K562 (cell line): ENCODE measurements around the gene REXO2. TPM values are rescaled to one million over a fixed set of nuclear protein-coding genes. Genes with fewer than 3 reads are reported as not detected.
A peak's percentile ranks its signal among the peaks of the same experiment; 100 is the strongest.

ENCODE experiments used
- ATAC-seq: fragments of 200-7000 bp; cut with Tn5 transposase; 3 replicates; pipeline ENCODE4 v1.9.1; 2020; ENCODE audit warnings: moderate library complexity
- BruUV-seq: library from RNA; stranded (reverse); fragments of 400-500 nt; replicated peaks from 2 replicates; lab custom pipeline; 2021; lab: Mats Ljungman, UMichigan
- CTCF ChIA-PET: fragments of 300-600 bp; formaldehyde crosslinking; extraction: SDS; loops from one replicate; lab custom pipeline; 2021; ENCODE audit warnings: low intra/inter-chr PET ratio; lab: Yijun Ruan, JAX
- POLR2A ChIA-PET: fragments of 300-600, 350-650 bp; sonication (Branson Sonifier 250); formaldehyde crosslinking; extraction: SDS; loops from one replicate; lab custom pipeline; 2021; ENCODE audit warnings: antibody characterized with exemption, inconsistent platforms; lab: Yijun Ruan, JAX
- DNase-seq, 4 experiments: peaks; one replicate each; pipeline versions ENCODE4 v3.0.0 to v3.0.0-alpha.2; 2011 to 2018; ENCODE audit warnings: low spot score in 3 of 4, mixed read lengths in 3 of 4; ENCODE audit errors: extremely low read depth in 1 of 4
- FAIRE-seq: peaks from 2 replicates; lab custom pipeline; 2011; peaks lifted over from hg19 to GRCh38; lab: Jason Lieb, UNC
- H2AFZ ChIP-seq: 2 replicates; pipeline ENCODE4 v1.6.0; 2011; ENCODE audit warnings: low read depth, low read length, control low read depth, inconsistent platforms
- H3K27ac ChIP-seq: fragments of 200-600 bp; 3 replicates; pipeline ENCODE4 v1.8.0; 2011; ENCODE audit warnings: low read depth, mild to moderate bottlenecking, control low read depth, inconsistent platforms, low read length, moderate library complexity, mixed read lengths; ENCODE audit errors: extremely low read depth
- H3K27me3 ChIP-seq, 2 experiments: fragments of 300-600 bp in 1 of 2; 2 replicates in 1 of 2; 3 replicates in 1 of 2; pipeline versions ENCODE4 v1.6.0 to v1.8.0; 2011; ENCODE audit warnings: inconsistent platforms in 2 of 2, low read length in 2 of 2, mild to moderate bottlenecking in 1 of 2, mixed read lengths in 1 of 2, moderate library complexity in 1 of 2; ENCODE audit not compliant: control insufficient read depth in 2 of 2, insufficient read depth in 2 of 2
- H3K36me3 ChIP-seq: fragments of 300-600 bp; 3 replicates; pipeline ENCODE4 v1.8.0; 2011; ENCODE audit warnings: mild to moderate bottlenecking, low read length, inconsistent platforms; ENCODE audit not compliant: control insufficient read depth, insufficient read depth
- H3K4me1 ChIP-seq, 2 experiments: fragments of 200-600 bp in 1 of 2; replicated peaks in 1 of 2; 2 replicates in 1 of 2; 3 replicates in 1 of 2; pipeline versions ENCODE4 v1.5.1 to v1.8.0; 2011; ENCODE audit warnings: inconsistent platforms in 2 of 2, low read length in 2 of 2, mild to moderate bottlenecking in 1 of 2, mixed read lengths in 1 of 2, moderate library complexity in 1 of 2; ENCODE audit not compliant: control insufficient read depth in 2 of 2, insufficient read depth in 2 of 2
- H3K4me2 ChIP-seq: 2 replicates; pipeline ENCODE4 v1.6.1; 2011; ENCODE audit warnings: low read length, control low read depth, inconsistent platforms, mixed read lengths; ENCODE audit not compliant: insufficient read depth
- H3K4me3 ChIP-seq: fragments of 200-600 bp; sonication (generic), shearing (Covaris generic); 2 replicates; pipeline ENCODE4 v1.5.1; 2016; ENCODE audit warnings: control low read depth, inconsistent platforms
- H3K79me2 ChIP-seq: fragments of 200-600 bp; 3 replicates; pipeline ENCODE4 v1.8.0; 2011; ENCODE audit warnings: low read length, inconsistent platforms; ENCODE audit not compliant: control insufficient read depth, insufficient read depth
- H3K9ac ChIP-seq, 2 experiments: 2 replicates each; pipeline versions ENCODE4 v1.6.0 to v1.6.1; 2011; ENCODE audit warnings: low read depth in 2 of 2, low read length in 2 of 2, control low read depth in 1 of 2, inconsistent platforms in 1 of 2, mild to moderate bottlenecking in 1 of 2, mixed read lengths in 1 of 2; ENCODE audit not compliant: insufficient read depth in 1 of 2
- H3K9me1 ChIP-seq: one replicate; pipeline ENCODE4 v1.6.0; 2011; ENCODE audit warnings: inconsistent platforms, mild to moderate bottlenecking, low read length, moderate library complexity; ENCODE audit not compliant: control insufficient read depth, insufficient read depth
- H3K9me3 ChIP-seq: replicated peaks from 2 replicates; pipeline ENCODE4 v1.5.1; 2011; ENCODE audit warnings: low read depth, low read length, inconsistent platforms; ENCODE audit not compliant: control insufficient read depth, insufficient read depth
- H4K20me1 ChIP-seq: replicated peaks from 2 replicates; pipeline ENCODE4 v1.6.1; 2011; ENCODE audit warnings: low read length, inconsistent platforms, mixed read lengths; ENCODE audit not compliant: control insufficient read depth, insufficient read depth
- ARHGAP35 ChIP-seq: fragments of 450-650 bp; IDR thresholded peaks from 2 replicates; pipeline ENCODE4 v1.6.1; 2018; ENCODE audit not compliant: partially characterized antibody
- DEAF1 ChIP-seq: fragments of 450-650 bp; formaldehyde crosslinking; IDR thresholded peaks from 2 replicates; pipeline ENCODE4 v1.4.0; 2020; ENCODE audit warnings: mild to moderate bottlenecking, moderate library complexity
- MYNN ChIP-seq, 2 experiments: sonication (generic); formaldehyde crosslinking in 1 of 2; IDR thresholded peaks; 2 replicates each; pipeline versions ENCODE4 v1.5.0 to v1.6.1; 2016 to 2020; ENCODE audit warnings: antibody characterized with exemption in 1 of 2, missing genetic modification reagents in 1 of 2
- PURB ChIP-seq: sonication (generic); formaldehyde crosslinking; IDR thresholded peaks from 2 replicates; pipeline ENCODE4 v1.9.0; 2021; ENCODE audit warnings: low read depth, mild to moderate bottlenecking, missing genetic modification reagents
- STAG1 ChIP-seq: sonication (generic); formaldehyde crosslinking; IDR thresholded peaks from 2 replicates; pipeline ENCODE4 v1.5.0; 2020; ENCODE audit warnings: missing genetic modification reagents, borderline replicate concordance
- TRIM28 ChIP-seq: fragments of 450-650 bp; IDR thresholded peaks from 2 replicates; pipeline ENCODE4 v1.6.1; 2017
- ZNF217 ChIP-seq: sonication (generic); formaldehyde crosslinking; IDR thresholded peaks from 2 replicates; pipeline ENCODE4 v1.8.0; 2022; ENCODE audit warnings: mild to moderate bottlenecking, missing genetic modification reagents
- ZNF316 ChIP-seq: fragments of 450-650 bp; IDR thresholded peaks from 2 replicates; pipeline ENCODE4 v1.6.1; 2016
- ZNF445 ChIP-seq: fragments of 250-450 bp; sonication (Bioruptor Pico); IDR thresholded peaks from 2 replicates; pipeline ENCODE4 v1.4.0; 2020; ENCODE audit warnings: low read depth, mild to moderate bottlenecking, moderate library complexity
- WGBS: fragments of 100-300 bp; shearing (Covaris generic); methylation state at CpG from one replicate; pipeline ENCODE4 v1.1.6; 2016; ENCODE audit warnings: low coverage, mixed read lengths; ENCODE audit not compliant: insufficient coverage; ENCODE audit errors: missing lambda C conversion rate; 5-methylcytosine and 5-hydroxymethylcytosine counted together
- in situ Hi-C: fragments of 300-500 bp; cut with MboI; formaldehyde crosslinking; loops from 4 replicates; pipeline ENCODE4 v1.15.0; 2018; ENCODE audit warnings: inconsistent platforms, mixed read lengths
- intact Hi-C: fragments of 100-400 bp; cut with micrococcal nuclease; formaldehyde crosslinking; loops from 2 replicates; pipeline ENCODE4 v1.14.2; 2022
- polyA plus RNA-seq, 8 experiments: library from polyadenylated mRNA; depleted of rRNA in 4 of 8; stranded (reverse) in 5 of 8; unstranded in 3 of 8; fragments of >200 nt; fragmentation: Nextera tagmentation in 2 of 8; fragmentation: Illumina TruSeq in 1 of 8; extraction: Ambion mirVana in 2 of 8; extraction: Trizol in 1 of 8; gene quantifications; 2 replicates each; pipeline versions ENCODE4 v1.2.1 to v1.2.3, GENCODE V29; 2011 to 2014; ENCODE audit warnings: inconsistent platforms in 1 of 8, missing spikeins in 1 of 8
- total RNA-seq, 7 experiments: library from RNA; depleted of rRNA in 6 of 7; stranded (reverse); fragments of >200 nt in 6 of 7; fragmentation: Illumina TruSeq in 2 of 7; extraction: Trizol in 2 of 7; gene quantifications; 2 replicates each; pipeline versions ENCODE4 v1.2.1 to v1.2.3, GENCODE V29; 2011 to 2021; ENCODE audit warnings: low replicate concordance in 1 of 7
- TF ChIP-seq, protein P1 (sequence below): sonication (generic); formaldehyde crosslinking; IDR thresholded peaks from 2 replicates; pipeline ENCODE4 v1.8.0; 2022; ENCODE audit warnings: mild to moderate bottlenecking, low read depth, missing genetic modification reagents
- TF ChIP-seq, protein P2 (sequence below): sonication (generic); formaldehyde crosslinking; IDR thresholded peaks from 2 replicates; pipeline ENCODE4 v1.8.1; 2023; ENCODE audit warnings: missing genetic modification reagents, mild to moderate bottlenecking, borderline replicate concordance
- TF ChIP-seq, protein P3 (sequence below): sonication (generic); formaldehyde crosslinking; IDR thresholded peaks from 2 replicates; pipeline ENCODE4 v1.8.1; 2023; ENCODE audit warnings: mild to moderate bottlenecking, missing genetic modification reagents, moderate library complexity

Gene REXO2
- total and polyA plus RNA-seq, 9 of the 15 experiments (the other 6 are each of a cell fraction or from before 2014, with no cell fraction given), result 143 to 370 (median 193) TPM

DNA sequence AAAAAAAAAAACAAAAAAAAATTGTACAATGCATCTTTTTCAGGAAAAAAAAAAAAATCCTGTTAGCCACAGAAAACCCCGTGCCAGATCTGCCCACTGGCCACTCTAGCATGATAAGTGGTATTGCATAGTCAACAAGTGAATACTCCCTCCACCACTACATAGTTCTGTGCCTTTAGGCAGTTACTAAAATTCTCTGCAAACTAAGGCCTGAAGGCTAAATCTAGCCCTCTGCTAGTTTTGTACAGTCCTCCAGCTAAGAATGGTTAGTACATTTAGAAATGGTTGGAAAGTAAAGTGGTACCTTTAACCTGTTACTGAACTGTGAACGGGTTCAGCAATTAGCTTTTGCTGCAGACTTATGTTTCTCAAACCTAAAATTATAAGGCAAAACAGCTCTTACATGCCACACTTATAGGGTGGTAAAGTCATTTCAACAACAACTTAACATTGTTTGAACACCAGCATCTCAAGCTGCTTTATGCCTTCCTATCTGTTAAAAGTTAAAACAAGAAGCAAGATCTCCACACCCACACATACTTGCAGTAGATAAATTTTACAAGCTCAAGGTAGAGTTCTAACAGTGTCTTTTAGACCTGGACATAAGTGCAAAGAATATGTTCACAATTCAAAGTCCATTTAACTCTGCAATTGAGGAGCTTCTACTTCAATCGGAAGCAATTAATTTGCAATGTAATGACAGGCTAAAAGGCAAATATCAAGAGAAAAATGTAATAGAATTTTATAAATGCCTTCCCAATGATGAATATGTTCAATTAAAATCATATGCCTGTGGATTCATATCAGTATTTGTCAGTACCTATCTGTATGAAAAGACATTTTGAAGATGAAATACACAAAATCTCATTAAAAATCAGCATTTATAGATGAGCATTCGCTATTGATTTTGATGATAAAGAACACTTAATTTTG is 46.3 kb upstream of the REXO2 start:
- TF ChIP-seq DEAF1 (CRISPR knock-in tag) (no peak), ARHGAP35 (no peak), ZNF217 (no peak), TRIM28 (no peak), PURB (CRISPR knock-in tag) (no peak), STAG1 (no peak), ZNF316 (no peak), ZNF445 (CRISPR knock-in tag) (no peak), MYNN (IDR thresholded peaks at IDR 0.05) (no peak), MYNN (CRISPR knock-in tag; IDR thresholded peaks at IDR 0.05) (no peak)
- TF ChIP-seq, protein P1, sequence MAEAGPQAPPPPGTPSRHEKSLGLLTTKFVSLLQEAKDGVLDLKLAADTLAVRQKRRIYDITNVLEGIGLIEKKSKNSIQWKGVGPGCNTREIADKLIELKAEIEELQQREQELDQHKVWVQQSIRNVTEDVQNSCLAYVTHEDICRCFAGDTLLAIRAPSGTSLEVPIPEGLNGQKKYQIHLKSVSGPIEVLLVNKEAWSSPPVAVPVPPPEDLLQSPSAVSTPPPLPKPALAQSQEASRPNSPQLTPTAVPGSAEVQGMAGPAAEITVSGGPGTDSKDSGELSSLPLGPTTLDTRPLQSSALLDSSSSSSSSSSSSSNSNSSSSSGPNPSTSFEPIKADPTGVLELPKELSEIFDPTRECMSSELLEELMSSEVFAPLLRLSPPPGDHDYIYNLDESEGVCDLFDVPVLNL (CRISPR knock-in tag), result no peak
- TF ChIP-seq, protein P2, sequence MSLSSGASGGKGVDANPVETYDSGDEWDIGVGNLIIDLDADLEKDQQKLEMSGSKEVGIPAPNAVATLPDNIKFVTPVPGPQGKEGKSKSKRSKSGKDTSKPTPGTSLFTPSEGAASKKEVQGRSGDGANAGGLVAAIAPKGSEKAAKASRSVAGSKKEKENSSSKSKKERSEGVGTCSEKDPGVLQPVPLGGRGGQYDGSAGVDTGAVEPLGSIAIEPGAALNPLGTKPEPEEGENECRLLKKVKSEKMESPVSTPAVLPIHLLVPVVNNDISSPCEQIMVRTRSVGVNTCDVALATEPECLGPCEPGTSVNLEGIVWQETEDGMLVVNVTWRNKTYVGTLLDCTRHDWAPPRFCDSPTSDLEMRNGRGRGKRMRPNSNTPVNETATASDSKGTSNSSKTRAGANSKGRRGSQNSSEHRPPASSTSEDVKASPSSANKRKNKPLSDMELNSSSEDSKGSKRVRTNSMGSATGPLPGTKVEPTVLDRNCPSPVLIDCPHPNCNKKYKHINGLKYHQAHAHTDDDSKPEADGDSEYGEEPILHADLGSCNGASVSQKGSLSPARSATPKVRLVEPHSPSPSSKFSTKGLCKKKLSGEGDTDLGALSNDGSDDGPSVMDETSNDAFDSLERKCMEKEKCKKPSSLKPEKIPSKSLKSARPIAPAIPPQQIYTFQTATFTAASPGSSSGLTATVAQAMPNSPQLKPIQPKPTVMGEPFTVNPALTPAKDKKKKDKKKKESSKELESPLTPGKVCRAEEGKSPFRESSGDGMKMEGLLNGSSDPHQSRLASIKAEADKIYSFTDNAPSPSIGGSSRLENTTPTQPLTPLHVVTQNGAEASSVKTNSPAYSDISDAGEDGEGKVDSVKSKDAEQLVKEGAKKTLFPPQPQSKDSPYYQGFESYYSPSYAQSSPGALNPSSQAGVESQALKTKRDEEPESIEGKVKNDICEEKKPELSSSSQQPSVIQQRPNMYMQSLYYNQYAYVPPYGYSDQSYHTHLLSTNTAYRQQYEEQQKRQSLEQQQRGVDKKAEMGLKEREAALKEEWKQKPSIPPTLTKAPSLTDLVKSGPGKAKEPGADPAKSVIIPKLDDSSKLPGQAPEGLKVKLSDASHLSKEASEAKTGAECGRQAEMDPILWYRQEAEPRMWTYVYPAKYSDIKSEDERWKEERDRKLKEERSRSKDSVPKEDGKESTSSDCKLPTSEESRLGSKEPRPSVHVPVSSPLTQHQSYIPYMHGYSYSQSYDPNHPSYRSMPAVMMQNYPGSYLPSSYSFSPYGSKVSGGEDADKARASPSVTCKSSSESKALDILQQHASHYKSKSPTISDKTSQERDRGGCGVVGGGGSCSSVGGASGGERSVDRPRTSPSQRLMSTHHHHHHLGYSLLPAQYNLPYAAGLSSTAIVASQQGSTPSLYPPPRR, result no peak
- TF ChIP-seq, protein P3, sequence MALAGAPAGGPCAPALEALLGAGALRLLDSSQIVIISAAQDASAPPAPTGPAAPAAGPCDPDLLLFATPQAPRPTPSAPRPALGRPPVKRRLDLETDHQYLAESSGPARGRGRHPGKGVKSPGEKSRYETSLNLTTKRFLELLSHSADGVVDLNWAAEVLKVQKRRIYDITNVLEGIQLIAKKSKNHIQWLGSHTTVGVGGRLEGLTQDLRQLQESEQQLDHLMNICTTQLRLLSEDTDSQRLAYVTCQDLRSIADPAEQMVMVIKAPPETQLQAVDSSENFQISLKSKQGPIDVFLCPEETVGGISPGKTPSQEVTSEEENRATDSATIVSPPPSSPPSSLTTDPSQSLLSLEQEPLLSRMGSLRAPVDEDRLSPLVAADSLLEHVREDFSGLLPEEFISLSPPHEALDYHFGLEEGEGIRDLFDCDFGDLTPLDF (CRISPR knock-in tag), result no peak
- H3K9me1 ChIP-seq, result no peaks in the 10 kb centered on the region
- no peaks in the 10 kb centered on the region for H3K36me3 ChIP-seq
- FAIRE-seq (no peak), DNase-seq (no peak), ATAC-seq (peak; percentile 19; the same call in 2 of the 3 replicates)
- 0 out of 2 replicates have a peak overlapping the region, but pooled peaks have one; percentile 2 for H2AFZ ChIP-seq
- CTCF ChIA-PET, result no interaction called here
- no peak overlapping the region for H3K4me2 ChIP-seq
- no peaks in the 10 kb centered on the region for H4K20me1 ChIP-seq
- no peaks in the 10 kb centered on the region for H3K9me3 ChIP-seq
- no peak overlapping the region for H3K27ac ChIP-seq
- intact Hi-C loops, result no loop called here
- in situ Hi-C loops, result no loop called here
- H3K4me1 ChIP-seq, result peaks cover 0 to 22% of the 10 kb centered on the region in 2 experiments; a peak in 4 of 5 replicates
- H3K27me3 ChIP-seq, result no peaks in the 10 kb centered on the region
- no peak overlapping the region for H3K9ac ChIP-seq
- H3K79me2 ChIP-seq, result peaks cover 3% of the 10 kb centered on the region
- BruUV-seq, result no TSS peak
- H3K4me3 ChIP-seq, result no peak overlapping the region
- POLR2A ChIA-PET, result interaction anchor here (0.7 to 0.9 kb wide), 2 partner anchors 9 to 90 kb away, joined by 3 read pairs; no protein-coding TSS in a partner anchor
- 33% methylated on average over 4 of the region's 4 CpGs for WGBS
